ENCODE results near the gene PEX1. TPM values are rescaled to one million over a fixed set of nuclear protein-coding genes. Genes with fewer than 3 reads are reported as not detected.

PEX1 gene
- total RNA-seq, 3 donors from 2014 or later: 20.2 to 52.8 (median 34.4) TPM

GRCh38 chr7:92460109-92460508 is 68.2 kb downstream of the PEX1 start:
- Histone ChIP-seq H3K36me3 (no peaks in the 10 kb centered on the region), H3K27me3 (no peaks in the 10 kb centered on the region), H3K9me3 (no peaks in the 10 kb centered on the region), H3K4me1 (no peaks in the 10 kb centered on the region), H3K27ac (peak overlapping the region in 1 of 2 donors; percentile 36), H3K4me3 (no peak overlapping the region)
- intact Hi-C loops (cut with DNase I; ENCODE audit: low total_unique reads): no loop called here
- no peak for DNase-seq (ENCODE audit: low spot score in 2 of 2)
- TF ChIP-seq CTCF (IDR thresholded peaks at IDR 0.05): no peak
- TF ChIP-seq POLR2A (IDR thresholded peaks at IDR 0.05): no peak
- no peak for TF ChIP-seq POLR2AphosphoS5 (IDR thresholded peaks at IDR 0.05)

GRCh38 chr7:92456236-92456635 is 72.1 kb downstream of the PEX1 start:
- Histone ChIP-seq H3K27me3 (no peaks in the 10 kb centered on the region), H3K36me3 (no peaks in the 10 kb centered on the region), H3K4me1 (no peaks in the 10 kb centered on the region), H3K4me3 (no peak overlapping the region), H3K27ac (no peak overlapping the region), H3K9me3 (no peaks in the 10 kb centered on the region)
- DNase-seq (ENCODE audit: low spot score in 2 of 2): no peak
- intact Hi-C loops (cut with DNase I; ENCODE audit: low total_unique reads): no loop called here
- TF ChIP-seq CTCF (IDR thresholded peaks at IDR 0.05) (no peak), POLR2AphosphoS5 (IDR thresholded peaks at IDR 0.05) (no peak), POLR2A (IDR thresholded peaks at IDR 0.05) (no peak)

GRCh38 chr7:92451645-92452044 is 76.7 kb downstream of the PEX1 start:
- intact Hi-C loops (cut with DNase I; ENCODE audit: low total_unique reads): no loop called here
- peaks cover 0 to 8% of the 10 kb centered on the region in 2 donors for H3K4me1 ChIP-seq
- TF ChIP-seq CTCF (IDR thresholded peaks at IDR 0.05): no peak
- TF ChIP-seq POLR2AphosphoS5 (IDR thresholded peaks at IDR 0.05): no peak
- no peak for TF ChIP-seq POLR2A (IDR thresholded peaks at IDR 0.05)
- no peaks in the 10 kb centered on the region for H3K27me3 ChIP-seq
- no peaks in the 10 kb centered on the region for H3K9me3 ChIP-seq
- H3K4me3 ChIP-seq: no peak overlapping the region
- no peak overlapping the region for H3K27ac ChIP-seq
- no peak for DNase-seq (ENCODE audit: low spot score in 2 of 2)
- no peaks in the 10 kb centered on the region for H3K36me3 ChIP-seq

- peak in 1 of 2 donors; percentile 44 for DNase-seq (ENCODE audit: low spot score in 2 of 2)
- Histone ChIP-seq H3K4me1 (peaks cover 0 to 8% of the 10 kb centered on the region in 2 donors), H3K9me3 (no peaks in the 10 kb centered on the region), H3K27me3 (no peaks in the 10 kb centered on the region), H3K27ac (peak overlapping the region; percentile 96 to 99), H3K36me3 (no peaks in the 10 kb centered on the region), H3K4me3 (peak overlapping the region; percentile 91 to 99 (median 92))
- TF ChIP-seq POLR2AphosphoS5 (IDR thresholded peaks at IDR 0.05): peak in 1 of 3 donors; percentile 11
- no peak for TF ChIP-seq POLR2A (IDR thresholded peaks at IDR 0.05)
- TF ChIP-seq CTCF (IDR thresholded peaks at IDR 0.05): peak in 1 of 3 donors; percentile 23
- intact Hi-C loops (cut with DNase I; ENCODE audit: low total_unique reads): no loop called here
These were observed 80.0 kb downstream of the PEX1 start for GRCh38 chr7:92448205-92448747.

GRCh38 chr7:92447345-92448204 is 80.7 kb downstream of the PEX1 start, which contains the start of gene GATAD1:
Gene GATAD1 (plus strand): TSS chr7:92447482. CDS start chr7:92447730, 248 bp downstream.
- Histone ChIP-seq H3K9me3 (no peaks in the 10 kb centered on the region), H3K4me1 (peaks cover 0 to 8% of the 10 kb centered on the region in 2 donors), H3K36me3 (no peaks in the 10 kb centered on the region), H3K4me3 (peak within 1 kb of the TSS; percentile 91 to 99 (median 92)), H3K27me3 (no peaks in the 10 kb centered on the region), H3K27ac (peak within 1 kb of the TSS; percentile 96 to 99)
- TF ChIP-seq POLR2A (IDR thresholded peaks at IDR 0.05): peak; percentile 59
- peak; percentile 74 to 83 (median 76) for TF ChIP-seq POLR2AphosphoS5 (IDR thresholded peaks at IDR 0.05)
- TF ChIP-seq CTCF (IDR thresholded peaks at IDR 0.05): peak in 2 of 3 donors; percentile 86 to 93
- DNase-seq (ENCODE audit: low spot score in 2 of 2): peak; percentile 88 to 91
- intact Hi-C loops (cut with DNase I; ENCODE audit: low total_unique reads): no loop called here
